HL-60/S4 treated with phorbol 12-myristate 13-acetate at 8.2 ng/mL for 4 days and 3 days (cell line): Measurements from ENCODE around the gene LPIN1.
"Not testable (repeated sequence)": the region's sequence is repeated elsewhere in the genome, so short reads cannot be mapped to it uniquely, and the experiment has no call there.

Source experiments
- in situ Hi-C: fragments of 300-500 bp; cut with MboI; formaldehyde crosslinking; loops from 2 replicates; pipeline ENCODE4 v1.15.0; 2022; ENCODE audit warnings: low sequenced_read_pairs

The LPIN1 gene

DNA sequence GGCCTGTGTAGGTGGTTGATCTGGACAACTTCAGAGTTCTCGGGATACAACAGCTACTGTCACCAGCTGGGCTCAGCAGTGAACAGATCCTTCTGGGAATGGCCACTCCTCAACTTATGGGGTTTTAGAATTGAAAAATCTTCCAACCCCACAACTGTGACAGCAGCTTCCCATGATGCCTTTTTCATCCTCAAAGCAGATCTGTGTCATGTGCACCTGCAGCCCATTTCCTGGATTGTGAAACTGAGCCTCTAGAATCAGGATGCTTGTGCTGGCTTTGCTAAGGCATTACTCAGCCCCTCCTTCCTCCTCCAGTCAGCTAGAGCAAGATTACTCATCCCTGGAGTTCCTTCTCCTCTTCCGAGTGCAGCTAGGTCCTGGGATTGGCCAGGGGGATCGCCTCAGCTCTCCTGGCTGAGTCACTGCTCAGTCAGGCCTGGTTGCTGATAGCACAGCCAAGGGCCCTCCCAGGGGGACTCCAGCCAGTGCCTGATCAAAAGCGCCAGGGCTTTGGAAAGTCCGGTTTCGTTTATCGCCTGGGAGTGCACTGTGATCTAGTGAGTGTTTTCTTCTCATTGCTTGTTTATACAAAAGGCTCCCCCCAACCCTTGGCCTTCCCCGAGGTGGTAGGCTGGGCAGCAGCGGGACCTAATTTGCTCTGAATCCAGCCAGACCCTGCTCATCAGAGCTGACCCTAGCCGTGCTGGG is 2.4 kb upstream of the LPIN1 start:
- in situ Hi-C loops = no loop called here

DNA sequence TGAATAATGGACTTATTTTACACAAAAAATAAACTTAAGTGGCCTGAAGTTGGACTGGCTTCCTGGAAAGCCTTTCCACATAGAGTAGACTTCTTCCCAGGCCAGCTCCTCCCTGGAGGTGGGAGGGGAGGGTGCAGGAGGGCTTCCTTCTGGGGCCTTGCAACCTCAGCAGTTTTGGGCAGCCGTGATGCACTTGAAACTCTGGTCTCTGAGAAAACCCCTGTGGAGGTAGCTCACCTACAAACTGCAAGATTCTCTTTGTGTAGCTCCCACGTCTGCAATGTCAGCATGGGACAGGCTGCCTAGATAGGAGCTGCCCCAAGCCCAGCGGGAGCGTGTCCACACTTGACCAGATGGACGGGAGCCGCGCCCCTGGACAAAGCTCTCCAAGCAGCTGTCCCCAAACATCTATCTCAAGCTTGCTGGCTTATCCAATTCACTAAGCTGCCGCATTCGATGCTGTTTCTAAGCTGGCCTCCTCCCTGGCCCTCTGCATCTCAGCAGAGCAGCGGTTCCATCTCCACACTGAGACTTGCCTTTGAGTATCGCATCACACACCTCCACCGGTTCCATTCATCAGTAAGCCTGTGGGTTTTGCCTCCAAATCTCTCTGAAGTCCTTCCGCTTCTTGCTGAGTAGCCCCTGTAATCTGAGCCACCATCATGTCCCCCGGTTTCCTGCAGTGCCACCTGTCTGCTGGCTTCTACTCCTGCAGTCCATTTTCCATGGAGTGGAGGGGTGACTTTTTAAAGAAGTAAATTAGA is 1.6 kb upstream of the LPIN1 start:
- in situ Hi-C loops = no loop called here

DNA sequence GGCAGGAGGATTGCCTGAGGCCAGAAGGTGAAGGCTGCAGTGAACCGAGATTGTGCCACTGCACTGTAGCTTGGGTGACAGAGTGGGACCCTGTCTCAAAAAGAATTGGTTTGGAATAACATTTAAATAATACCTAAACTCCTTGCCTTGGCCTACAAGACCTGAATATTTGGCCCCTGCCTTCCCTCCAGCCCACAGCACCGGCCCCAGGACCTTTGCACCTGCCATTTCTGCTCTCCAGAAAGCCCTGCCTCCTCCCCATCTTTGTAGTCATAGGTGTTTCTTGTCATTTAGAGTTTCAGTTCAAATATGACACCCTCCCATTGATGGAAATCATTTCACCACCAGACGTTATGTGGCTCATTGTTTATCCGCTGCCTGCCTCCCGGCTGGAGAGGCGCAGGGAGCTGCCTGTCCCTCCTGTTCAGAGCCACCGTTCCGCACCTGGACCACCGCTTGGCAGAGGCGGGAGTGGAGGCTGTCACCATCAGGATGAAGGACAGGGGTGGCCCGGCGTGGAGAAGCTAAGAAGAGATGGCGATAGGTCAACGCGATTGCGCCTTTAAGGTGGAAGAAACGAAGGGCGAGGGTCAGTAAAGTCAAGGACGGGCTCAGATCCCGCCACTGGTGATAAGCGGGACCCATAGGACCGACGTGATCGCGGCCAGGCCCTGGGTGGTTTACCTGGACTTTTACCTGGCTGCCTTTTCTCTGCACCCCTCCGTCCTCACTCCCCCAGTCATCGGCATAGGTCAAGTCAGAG is 638 bp upstream of the LPIN1 start:
- in situ Hi-C loops = no loop called here

DNA sequence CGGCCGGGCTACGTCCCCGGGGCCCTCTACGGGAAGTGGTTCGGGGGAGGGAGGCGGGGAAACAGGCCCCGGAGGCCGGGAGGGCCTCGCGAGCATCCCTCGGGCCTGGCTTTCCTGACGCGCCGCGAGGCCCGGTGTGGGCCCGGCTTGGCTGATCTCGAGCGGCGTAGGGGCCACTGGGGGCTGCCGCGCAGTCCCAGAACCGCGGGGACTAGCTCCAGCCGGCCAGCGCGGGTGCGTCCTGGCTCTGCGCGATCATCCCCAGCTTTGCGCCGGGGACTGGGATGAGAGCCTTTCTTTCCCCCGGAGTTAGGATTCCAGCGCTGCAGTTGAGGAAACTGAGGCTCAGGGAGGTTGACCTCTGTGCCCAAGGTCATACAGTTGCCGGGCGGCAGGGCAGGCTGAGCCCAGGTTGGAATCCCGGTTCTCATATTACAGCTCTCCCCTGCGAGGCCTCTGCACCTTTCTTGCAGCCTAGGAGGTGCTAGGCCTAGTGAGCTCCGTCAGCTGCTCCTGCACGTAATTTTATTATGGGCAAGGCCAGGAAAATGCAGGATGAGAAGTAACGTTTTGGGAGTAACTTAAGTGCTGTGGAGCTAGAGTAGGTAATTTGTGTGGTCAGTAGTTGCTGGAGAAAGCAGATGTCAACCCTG is 501 bp downstream of the LPIN1 start:
- in situ Hi-C loops = no loop called here

DNA sequence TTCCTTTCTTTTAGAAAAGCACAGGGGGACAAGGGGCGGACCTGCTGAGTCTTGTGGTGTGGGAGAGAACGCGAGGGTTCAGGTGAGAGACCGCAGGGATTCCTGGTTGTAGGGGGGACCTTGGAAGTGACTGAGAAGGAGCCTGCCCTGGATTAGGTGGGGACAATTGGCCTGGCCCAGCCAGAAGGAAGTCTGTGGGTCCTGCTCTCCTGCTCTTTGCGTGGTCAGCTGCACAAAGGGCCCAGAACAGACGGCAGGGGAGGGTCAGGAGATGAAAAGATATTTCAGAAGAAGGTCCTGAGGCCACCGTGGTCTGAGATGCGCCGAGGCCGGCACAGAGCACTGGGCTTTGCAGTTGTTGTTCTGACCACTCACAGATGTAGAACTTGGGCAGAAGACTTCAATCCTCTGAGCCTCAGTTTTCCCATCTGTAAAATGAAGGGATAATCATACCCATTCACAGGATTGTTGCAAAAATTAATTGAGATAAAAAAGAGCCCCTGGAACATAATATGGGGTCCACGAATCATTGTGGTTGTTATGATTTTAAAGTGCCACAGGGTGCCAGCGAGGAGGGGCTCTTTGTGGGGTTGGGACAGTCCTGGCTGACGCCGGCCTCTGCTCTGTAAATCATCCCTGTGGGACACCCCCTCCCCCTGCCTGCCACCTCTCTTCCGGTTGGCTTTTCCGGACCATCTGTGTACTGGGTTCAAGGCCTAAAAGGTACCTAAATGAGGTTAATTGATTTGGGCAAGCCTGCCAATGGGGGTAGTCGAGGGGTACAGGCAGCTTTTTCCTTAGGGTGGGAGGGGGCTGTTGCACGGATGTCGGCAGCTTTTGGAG is 1.8 kb downstream of the LPIN1 start:
- in situ Hi-C loops = no loop called here

DNA sequence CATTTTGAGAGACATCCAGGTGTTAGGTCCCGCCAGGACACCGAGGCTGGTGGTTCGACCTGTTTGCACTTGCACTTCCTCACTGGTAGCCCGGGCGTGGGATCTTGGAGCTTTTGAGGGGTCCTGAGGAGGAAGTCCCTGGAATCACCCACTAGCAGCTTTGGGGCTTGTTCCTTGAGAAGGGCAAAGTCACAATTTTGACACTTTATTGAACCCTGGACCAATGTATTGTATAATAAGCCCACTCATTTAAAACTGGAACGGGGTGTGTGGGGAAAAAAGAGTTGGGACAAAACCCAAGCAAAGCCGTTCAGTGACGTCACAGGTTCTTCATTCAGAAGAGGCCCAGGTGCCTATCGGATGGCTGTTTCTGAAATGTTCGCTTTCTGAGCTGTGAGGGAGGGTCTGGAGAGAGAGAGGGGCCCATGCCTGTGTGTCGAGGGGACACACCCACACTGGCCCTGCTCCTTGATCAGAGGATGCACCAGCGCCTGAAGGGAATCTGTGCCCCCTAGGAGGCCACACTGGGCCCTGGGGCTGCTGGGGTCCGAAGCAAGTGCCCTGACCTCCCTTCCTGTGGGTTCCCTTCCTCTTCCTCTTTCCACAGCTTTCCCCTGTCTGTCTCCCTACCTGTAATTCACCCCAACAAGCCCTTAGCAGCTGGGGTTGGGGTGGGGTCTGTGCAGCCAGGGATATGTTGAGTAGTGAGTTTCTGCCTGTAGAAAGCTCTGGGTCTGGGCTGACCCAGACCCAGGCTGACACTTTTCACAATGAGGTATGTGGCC is 2.6 kb downstream of the LPIN1 start:
- in situ Hi-C loops = no loop called here

DNA sequence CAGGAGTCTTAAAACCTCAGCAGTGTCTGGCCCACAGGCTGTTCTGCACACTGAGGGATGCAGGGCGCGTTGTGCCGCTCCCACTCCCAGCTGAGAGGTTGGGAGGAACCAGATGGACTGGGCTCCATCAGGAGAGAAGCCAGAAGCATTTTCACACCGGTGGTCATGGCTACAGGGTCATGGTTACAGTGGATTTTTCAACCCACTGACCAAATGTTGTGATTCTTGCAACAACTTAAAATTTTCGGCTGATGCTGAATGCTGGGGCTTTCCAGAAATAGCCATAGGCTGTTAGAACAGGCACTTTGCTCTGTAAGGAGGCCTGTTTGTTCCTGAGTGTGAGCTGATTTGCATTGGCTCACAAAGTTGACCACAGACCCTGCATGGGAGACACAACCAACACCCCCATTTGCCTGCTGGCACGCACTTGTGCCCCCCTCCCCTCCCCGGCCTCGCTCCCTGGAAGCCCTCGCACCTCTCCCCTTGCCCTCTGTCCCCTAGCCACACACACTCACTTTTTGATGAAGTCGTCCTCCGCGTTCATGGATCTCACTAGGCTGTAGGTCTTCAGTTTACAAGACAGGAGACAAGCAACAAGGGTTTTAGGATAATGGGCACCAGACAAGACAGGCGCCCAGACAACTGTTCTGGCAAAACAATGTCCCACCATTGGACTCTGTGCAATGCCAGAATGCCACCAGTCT is 3.4 kb downstream of the LPIN1 start:
- in situ Hi-C loops = no loop called here

DNA sequence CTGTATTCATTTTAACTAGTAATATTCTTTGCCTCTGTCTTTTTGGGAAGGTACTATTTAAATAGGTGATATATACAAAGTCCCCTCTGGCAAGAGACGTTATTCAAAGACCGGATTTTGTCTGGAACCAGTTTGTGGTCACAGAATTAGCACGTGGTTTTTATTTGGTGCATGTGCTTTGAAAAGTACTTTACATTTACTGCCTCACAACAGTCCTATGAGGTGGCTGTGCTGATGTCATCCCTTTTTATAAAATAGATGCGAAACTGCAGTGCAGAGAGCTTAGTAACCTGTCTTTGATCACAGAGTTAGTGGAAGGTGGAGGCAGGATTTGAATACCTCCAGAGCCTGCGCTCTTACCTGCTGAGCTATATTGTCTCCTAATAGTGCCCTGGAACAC is 4.0 kb downstream of the LPIN1 start:
- in situ Hi-C loops = no loop called here

DNA sequence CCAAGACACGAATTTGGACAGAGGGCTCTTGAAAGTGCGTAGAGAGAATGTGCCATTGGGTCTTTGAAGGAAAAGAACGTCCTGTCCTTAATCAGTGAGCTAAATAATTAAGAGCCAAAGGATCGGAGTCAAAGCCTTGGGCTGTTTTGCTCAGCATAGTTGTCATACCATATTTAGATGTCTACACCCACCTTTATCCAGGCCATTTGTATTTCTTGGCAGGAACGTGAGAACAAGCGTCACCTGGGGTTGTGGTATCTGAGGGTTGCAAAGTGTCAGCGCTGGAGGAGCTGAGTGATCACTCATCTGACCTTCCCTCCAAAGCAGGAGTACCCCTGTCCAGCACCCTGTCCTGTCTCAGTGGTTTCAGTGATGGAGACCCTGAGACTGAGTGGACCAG is 4.5 kb downstream of the LPIN1 start:
- in situ Hi-C loops = no loop called here

DNA sequence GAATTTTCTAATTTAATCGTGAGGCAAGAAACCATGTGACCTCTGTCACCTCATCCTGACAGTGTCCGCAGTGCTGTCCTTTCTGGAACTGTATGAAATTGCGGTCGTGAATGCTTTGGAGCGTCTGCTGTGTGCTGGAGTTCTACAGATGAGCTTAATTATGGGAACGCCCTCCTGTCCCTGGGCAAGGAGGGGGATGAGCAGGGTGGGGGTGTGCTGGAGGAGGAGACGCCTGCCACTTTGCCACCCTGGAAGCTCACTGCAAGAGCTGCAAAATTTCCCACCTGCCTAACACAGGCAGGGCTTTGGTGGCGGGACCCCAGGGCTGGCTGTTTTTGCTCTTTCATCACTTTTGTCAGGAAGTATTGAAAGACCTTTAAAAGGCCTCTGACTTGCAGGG is 6.5 kb downstream of the LPIN1 start:
- in situ Hi-C loops = no loop called here

DNA sequence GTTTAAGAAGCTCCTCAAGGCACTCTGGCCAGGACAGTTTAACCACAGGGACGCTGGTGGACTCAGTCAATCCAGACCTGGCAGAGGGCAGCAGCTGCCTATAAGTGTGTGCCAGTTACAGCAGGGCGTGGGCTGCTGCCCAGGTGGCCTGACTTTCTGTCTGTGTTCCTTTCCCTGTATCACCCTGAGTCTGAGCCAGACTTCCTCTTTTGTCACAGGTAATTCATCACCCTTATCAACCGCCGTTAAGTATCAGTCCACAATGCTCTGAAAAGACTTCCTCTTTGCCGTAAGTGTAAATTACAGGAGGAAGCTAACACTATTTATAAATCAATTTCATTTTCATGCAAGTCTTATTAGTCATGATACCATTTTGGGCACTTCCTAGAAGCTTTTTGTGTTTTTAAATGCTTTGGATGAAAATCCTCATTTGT is 7.0 kb downstream of the LPIN1 start:
- in situ Hi-C loops = no loop called here

DNA sequence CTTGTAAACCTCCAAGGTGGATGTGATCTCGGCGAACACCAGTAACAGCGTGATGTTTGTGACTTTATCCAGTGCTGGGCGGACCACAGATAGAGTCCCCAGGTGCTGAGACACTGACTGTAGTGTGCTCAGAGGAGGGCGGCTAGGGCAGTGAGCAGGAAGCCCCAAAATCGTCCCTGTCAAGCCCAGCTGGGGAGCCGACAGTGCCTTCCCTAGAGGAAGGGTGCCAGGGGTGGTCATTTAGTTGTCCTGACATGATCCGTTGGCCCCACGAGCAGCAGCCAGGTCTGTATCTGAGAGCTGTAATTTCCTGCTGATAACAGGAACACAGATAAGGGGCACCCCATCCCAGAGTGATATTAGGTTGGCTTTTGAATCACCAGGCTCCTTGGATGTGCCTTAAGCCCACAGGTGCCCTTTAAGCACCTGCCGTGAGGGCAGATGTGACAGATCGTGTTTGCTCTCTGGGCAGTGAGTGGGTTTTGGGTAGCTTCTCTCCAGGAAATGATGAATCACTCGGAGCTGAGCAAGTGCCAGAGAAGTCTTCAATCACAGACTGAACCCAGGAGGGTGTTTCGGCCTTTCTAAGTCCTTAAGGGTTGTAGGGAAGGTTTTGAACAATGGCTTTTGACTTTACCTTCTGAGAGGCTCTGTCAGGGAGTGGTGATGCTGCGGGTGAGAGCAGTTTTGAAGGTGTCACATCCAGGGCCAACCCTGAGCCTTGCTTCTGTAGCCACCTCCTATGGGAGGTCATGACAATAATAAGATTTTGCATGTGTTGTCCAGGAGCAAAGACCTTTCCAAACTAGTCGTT is 7.7 kb downstream of the LPIN1 start:
- in situ Hi-C loops = no loop called here

DNA sequence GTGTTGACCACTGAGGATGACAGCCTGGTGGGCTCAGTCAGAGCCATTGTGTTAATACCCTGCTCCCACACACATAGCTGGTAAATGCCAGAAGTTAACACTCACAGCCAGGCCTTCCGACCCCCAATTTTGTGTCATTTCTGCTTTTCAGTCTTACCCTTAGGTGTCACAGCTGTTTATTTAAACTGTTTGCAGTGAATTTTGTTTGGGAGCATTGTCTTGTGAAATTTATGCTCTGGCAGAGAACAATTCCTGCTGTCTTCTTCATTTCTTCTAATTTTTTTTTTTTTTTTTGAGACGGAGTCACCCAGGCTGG is 8.2 kb downstream of the LPIN1 start:
- in situ Hi-C loops = no loop called here

DNA sequence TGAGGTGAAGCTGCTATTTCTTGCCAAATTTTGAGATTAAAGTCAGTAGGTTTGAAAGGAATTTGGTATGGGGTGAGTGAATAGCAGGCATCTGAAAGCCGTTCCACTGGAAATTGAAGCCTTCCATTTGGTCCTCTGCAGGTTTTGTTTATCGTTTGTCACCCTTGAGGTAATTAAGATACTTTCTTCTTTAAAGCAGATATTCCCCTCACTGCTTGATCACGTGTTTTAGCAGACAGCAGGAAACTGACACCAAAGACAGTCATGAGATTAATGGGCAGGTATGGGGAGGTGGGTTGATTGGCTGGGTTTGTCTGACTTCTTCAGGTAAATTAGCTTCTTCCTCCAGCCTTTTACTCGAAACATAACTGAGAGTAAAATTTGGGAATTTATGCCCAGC is 10.7 kb downstream of the LPIN1 start:
- in situ Hi-C loops = no loop called here

DNA sequence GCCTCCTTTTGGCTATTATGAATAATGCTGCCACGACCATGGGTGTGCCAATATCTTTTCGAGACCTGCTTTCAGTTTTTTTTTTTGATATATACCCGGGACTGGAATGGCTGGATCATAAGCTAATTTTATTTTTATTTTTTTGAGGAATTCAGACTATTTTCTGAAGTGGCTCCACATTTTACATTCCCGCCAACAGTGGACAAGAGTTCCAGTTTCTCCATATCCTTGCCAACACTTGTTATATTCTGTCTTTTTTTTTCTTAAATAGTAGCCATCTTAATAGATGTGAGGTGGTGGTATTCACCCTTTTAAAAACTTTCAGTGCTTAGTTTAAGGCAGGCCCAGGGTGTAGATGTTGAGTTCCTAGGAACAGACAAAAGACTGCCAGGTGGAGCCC is 11.8 kb downstream of the LPIN1 start:
- in situ Hi-C loops = no loop called here

DNA sequence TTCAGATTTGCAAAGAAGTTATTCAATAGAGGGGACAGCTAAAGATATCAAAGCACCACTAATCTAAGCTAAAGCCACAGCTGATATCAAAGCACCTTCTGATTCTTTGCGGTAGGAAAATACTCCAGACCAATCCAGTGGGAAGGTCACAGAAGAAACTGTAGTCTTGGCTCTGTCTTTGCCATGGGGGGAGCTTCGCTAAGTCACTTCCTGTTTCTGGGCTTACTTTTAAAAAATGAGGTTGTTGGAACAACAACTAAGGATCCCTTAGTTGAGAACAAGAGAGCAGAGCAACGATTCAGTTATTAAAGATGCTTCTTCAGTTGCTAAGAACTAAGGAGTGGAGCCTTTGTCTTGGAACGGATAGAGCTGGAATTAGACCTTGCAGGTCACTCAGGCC is 12.2 kb downstream of the LPIN1 start:
- in situ Hi-C loops = no loop called here

DNA sequence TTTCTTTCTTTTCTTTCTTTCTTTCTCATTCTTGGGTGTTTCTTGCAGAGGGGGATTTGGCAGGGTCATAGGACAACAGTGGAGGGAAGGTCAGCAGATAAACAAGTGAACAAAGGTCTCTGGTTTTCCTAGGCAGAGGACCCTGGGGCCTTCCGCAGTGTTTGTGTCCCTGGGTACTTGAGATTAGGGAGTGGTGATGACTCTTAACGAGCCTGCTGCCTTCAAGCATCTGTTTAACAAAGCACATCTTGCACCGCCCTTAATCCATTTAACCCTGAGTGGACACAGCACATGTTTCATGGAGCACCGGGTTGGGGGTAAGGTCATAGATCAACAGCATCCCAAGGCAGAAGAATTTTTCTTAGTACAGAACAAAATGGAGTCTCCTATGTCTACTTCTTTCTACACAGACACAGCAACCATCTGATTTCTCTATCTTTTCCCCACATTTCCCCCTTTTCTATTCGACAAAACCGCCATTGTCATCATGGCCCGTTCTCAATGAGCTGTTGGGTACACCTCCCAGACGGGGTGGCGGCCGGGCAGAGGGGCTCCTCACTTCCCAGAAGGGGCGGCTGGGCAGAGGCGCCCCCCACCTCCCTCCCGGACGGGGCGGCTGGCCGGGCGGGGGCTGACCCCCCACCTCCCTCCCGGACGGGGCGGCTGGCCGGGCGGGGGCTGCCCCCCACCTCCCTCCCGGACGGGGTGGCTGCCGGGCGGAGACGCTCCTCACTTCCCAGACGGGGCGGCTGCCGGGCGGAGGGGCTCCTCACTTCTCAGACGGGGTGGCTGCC is 12.9 kb downstream of the LPIN1 start:
- in situ Hi-C loops = not testable (repeated sequence)

DNA sequence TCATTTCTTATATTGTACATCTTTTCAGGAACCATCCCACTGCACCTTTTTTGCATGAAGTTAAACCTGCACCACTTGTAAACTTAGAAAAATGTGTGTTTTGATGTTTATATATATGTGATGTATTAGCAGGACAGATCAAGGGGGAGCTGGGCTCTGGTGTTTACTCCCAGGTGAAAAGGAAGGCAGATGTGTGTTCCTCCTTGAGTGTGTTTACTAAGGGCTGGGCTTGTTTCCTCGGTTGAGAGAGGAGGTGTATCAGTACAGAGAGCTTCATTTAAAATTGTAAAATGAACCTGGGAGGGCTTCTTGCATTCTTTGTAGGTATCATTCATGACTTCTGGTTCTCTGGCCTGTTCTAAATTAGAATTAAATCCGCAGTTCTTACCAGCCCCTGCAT is 14.8 kb downstream of the LPIN1 start:
- in situ Hi-C loops = no loop called here
